ENCODE data around the gene GIMAP2. TPM values are rescaled to one million over a fixed set of nuclear protein-coding genes. Genes with fewer than 3 reads are reported as not detected.
"Not testable (repeated sequence)": the region's sequence is repeated elsewhere in the genome, so short reads cannot be mapped to it uniquely, and the experiment has no call there.

The GIMAP2 gene
- total RNA-seq, 1 experiment from 2014 or later: not detected

DNA sequence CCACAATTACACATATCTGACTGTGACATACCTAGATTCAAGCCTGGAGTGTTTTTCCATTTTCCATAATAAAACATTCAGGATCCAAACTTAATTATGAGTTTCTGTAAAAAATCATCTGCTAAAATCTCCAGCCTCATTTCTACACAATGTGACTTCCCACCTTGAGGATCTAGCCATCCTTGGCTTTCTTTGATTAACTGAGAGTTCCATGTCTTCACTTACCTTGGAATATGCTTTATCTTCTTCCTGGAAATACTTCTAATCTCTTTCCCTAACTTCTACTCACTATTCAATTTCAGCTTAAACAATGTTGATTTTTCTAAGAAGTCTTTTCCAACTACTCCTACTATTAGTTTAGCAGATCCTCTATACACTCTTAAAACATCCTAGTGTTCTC, 16.5 kb upstream of the GIMAP2 start (continued):
- TF ChIP-seq EGR1 (IDR thresholded peaks at IDR 0.05; ENCODE audit: low read depth): no peak

DNA sequence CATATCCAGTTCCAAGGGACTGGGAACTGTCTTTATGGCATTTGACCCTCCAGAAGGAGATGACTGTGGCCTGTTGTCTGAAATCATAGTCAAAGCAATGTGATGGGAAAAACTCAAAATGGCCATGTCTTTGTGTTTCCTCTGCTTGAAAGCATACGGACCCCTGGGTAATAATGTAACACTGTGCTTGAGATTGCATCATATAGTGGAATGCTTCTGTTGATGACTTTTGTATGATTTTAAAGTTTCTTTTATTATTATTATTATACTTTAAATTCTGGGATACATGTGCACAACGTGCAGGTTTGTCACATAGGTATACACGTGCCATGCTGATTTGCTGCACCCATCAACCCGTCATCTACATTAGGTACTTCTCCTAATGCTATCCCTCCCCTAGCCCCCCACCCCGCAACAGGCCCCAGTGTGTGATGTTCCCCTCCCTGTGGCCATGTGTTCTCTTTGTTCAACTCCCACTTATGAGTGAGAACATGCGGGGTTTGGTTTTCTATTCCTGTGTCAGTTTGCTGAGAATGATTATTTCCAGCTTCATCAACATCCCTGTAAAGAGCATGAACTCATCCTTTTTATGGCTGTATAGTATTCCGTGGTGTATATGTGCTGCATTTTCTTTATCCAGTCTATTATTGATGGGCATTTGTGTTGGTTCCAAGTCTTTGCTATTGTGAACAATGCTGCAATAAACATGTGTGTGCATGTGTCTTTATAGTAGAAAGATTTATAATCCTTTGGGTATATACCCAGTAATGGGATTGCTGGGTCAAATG, 13.5 kb upstream of the GIMAP2 start:
- intact Hi-C loops (cut with micrococcal nuclease); H3K27me3 ChIP-seq (ENCODE audit: insufficient read depth, low read length); DNase-seq (ENCODE audit: low read depth, low spot score); BruUV-seq (replicated peaks); CTCF ChIA-PET; H3K9ac ChIP-seq (ENCODE audit: low read length); ATAC-seq; H3K4me1 ChIP-seq (ENCODE audit: control insufficient read depth in 1 of 2, insufficient read depth in 2 of 2, low read length in 2 of 2); POLR2A ChIA-PET; H4K20me1 ChIP-seq (ENCODE audit: insufficient read depth); H3K4me3 ChIP-seq (replicated peaks in 1 of 2; ENCODE audit: low read depth in 1 of 2, low read length in 2 of 2); H3K27ac ChIP-seq (ENCODE audit: low read depth, low read length); H3K9me3 ChIP-seq (ENCODE audit: control insufficient read depth in 1 of 2, insufficient read depth in 1 of 2, low read depth in 1 of 2, low read length in 2 of 2); H3K4me2 ChIP-seq (ENCODE audit: low read length); RAD21 ChIA-PET (ENCODE audit: low non-redundant PET in 1 of 2, low total read pairs in 2 of 2, uncharacterized antibody in 2 of 2, unreplicated experiment in 2 of 2); H3K79me2 ChIP-seq (ENCODE audit: insufficient read depth, low read length); H2AFZ ChIP-seq (ENCODE audit: low read depth, low read length, poor library complexity, severe bottlenecking); H3K9me2 ChIP-seq (ENCODE audit: insufficient read depth); H3K36me3 ChIP-seq (ENCODE audit: control insufficient read depth in 1 of 2, insufficient read depth in 2 of 2, low read length in 2 of 2): not testable (repeated sequence)

DNA sequence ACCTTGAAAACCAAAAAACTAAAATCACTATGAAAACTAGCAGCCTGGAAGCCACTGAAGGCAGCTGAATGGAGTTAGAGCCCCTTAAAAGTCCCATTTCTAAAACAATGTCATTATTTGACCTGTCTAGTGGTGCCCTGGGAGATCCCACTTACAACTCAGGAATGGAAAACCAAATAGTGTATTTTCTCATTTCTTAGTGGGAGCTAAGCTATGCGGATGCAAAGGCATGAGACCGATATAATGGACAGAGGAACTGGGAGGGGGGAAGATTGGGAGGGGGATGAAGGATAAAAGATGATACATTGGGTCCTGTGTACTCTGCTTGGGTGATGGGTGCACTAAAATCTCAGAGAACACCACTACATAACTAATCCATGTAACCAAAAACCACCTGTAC, 9.8 kb upstream of the GIMAP2 start:
- intact Hi-C loops (cut with micrococcal nuclease): no loop called here
- H3K9me3 ChIP-seq (ENCODE audit: control insufficient read depth in 1 of 2, insufficient read depth in 1 of 2, low read depth in 1 of 2, low read length in 2 of 2): no peaks in the 10 kb centered on the region
- no peak overlapping the region for H2AFZ ChIP-seq (ENCODE audit: low read depth, low read length, poor library complexity, severe bottlenecking)
- ChIA-PET CTCF (no interaction called here), RAD21 (ENCODE audit: low non-redundant PET in 1 of 2, low total read pairs in 2 of 2, uncharacterized antibody in 2 of 2, unreplicated experiment in 2 of 2) (no interaction called here), POLR2A (no interaction called here)
- no TSS peak for BruUV-seq (replicated peaks)
- no peaks in the 10 kb centered on the region for H3K79me2 ChIP-seq (ENCODE audit: insufficient read depth, low read length)
- H3K27ac ChIP-seq (ENCODE audit: low read depth, low read length): no peak overlapping the region
- no peak for DNase-seq (ENCODE audit: low read depth, low spot score)
- no peaks in the 10 kb centered on the region for H4K20me1 ChIP-seq (ENCODE audit: insufficient read depth)
- H3K9ac ChIP-seq (ENCODE audit: low read length): no peak overlapping the region
- no peak for ATAC-seq
- H3K4me2 ChIP-seq (ENCODE audit: low read length): no peak overlapping the region
- H3K36me3 ChIP-seq (ENCODE audit: control insufficient read depth in 1 of 2, insufficient read depth in 2 of 2, low read length in 2 of 2): no peaks in the 10 kb centered on the region
- TF ChIP-seq SP1 (IDR thresholded peaks at IDR 0.05; ENCODE audit: low read depth) (no peak), ZNF274 (IDR thresholded peaks at IDR 0.05; ENCODE audit: low read depth, low read length) (no peak), POLR2A (IDR thresholded peaks at IDR 0.05; ENCODE audit: borderline replicate concordance, extremely low read depth, insufficient read depth, insufficient read length) (no peak), YY1 (IDR thresholded peaks at IDR 0.05; ENCODE audit: extremely low read depth, insufficient replicate concordance, low read depth, low read length) (no peak), EZH2phosphoT487 (IDR thresholded peaks at IDR 0.05; ENCODE audit: borderline replicate concordance) (no peak), RAD21 (IDR thresholded peaks at IDR 0.05; ENCODE audit: low read depth) (no peak), SIN3A (IDR thresholded peaks at IDR 0.05; ENCODE audit: low read depth) (no peak)
- TF ChIP-seq, protein P1, sequence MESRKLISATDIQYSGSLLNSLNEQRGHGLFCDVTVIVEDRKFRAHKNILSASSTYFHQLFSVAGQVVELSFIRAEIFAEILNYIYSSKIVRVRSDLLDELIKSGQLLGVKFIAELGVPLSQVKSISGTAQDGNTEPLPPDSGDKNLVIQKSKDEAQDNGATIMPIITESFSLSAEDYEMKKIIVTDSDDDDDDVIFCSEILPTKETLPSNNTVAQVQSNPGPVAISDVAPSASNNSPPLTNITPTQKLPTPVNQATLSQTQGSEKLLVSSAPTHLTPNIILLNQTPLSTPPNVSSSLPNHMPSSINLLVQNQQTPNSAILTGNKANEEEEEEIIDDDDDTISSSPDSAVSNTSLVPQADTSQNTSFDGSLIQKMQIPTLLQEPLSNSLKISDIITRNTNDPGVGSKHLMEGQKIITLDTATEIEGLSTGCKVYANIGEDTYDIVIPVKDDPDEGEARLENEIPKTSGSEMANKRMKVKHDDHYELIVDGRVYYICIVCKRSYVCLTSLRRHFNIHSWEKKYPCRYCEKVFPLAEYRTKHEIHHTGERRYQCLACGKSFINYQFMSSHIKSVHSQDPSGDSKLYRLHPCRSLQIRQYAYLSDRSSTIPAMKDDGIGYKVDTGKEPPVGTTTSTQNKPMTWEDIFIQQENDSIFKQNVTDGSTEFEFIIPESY (IDR thresholded peaks at IDR 0.05; ENCODE audit: extremely low read depth, insufficient replicate concordance, low read length): no peak
- TF ChIP-seq, protein P2, sequence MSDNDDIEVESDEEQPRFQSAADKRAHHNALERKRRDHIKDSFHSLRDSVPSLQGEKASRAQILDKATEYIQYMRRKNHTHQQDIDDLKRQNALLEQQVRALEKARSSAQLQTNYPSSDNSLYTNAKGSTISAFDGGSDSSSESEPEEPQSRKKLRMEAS (IDR thresholded peaks at IDR 0.05): no peak
- TF ChIP-seq, protein P3, sequence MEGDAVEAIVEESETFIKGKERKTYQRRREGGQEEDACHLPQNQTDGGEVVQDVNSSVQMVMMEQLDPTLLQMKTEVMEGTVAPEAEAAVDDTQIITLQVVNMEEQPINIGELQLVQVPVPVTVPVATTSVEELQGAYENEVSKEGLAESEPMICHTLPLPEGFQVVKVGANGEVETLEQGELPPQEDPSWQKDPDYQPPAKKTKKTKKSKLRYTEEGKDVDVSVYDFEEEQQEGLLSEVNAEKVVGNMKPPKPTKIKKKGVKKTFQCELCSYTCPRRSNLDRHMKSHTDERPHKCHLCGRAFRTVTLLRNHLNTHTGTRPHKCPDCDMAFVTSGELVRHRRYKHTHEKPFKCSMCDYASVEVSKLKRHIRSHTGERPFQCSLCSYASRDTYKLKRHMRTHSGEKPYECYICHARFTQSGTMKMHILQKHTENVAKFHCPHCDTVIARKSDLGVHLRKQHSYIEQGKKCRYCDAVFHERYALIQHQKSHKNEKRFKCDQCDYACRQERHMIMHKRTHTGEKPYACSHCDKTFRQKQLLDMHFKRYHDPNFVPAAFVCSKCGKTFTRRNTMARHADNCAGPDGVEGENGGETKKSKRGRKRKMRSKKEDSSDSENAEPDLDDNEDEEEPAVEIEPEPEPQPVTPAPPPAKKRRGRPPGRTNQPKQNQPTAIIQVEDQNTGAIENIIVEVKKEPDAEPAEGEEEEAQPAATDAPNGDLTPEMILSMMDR (IDR thresholded peaks at IDR 0.05 in 2 of 3, conservative IDR thresholded peaks at IDR 0.05 in 1 of 3; ENCODE audit: borderline replicate concordance in 1 of 3, insufficient read depth in 1 of 3, low read depth in 2 of 3, low read length in 2 of 3): no peak
- H3K27me3 ChIP-seq (ENCODE audit: insufficient read depth, low read length): no peaks in the 10 kb centered on the region
- no peak overlapping the region for H3K4me3 ChIP-seq (replicated peaks in 1 of 2; ENCODE audit: low read depth in 1 of 2, low read length in 2 of 2)
- H3K9me2 ChIP-seq (ENCODE audit: insufficient read depth): no peaks in the 10 kb centered on the region
- no peaks in the 10 kb centered on the region for H3K4me1 ChIP-seq (ENCODE audit: control insufficient read depth in 1 of 2, insufficient read depth in 2 of 2, low read length in 2 of 2)
